Measurements from ENCODE around the gene SLC22A1.
"Not testable (repeated sequence)": the region's sequence is repeated elsewhere in the genome, so short reads cannot be mapped to it uniquely, and the experiment has no call there.

Gene SLC22A1

DNA sequence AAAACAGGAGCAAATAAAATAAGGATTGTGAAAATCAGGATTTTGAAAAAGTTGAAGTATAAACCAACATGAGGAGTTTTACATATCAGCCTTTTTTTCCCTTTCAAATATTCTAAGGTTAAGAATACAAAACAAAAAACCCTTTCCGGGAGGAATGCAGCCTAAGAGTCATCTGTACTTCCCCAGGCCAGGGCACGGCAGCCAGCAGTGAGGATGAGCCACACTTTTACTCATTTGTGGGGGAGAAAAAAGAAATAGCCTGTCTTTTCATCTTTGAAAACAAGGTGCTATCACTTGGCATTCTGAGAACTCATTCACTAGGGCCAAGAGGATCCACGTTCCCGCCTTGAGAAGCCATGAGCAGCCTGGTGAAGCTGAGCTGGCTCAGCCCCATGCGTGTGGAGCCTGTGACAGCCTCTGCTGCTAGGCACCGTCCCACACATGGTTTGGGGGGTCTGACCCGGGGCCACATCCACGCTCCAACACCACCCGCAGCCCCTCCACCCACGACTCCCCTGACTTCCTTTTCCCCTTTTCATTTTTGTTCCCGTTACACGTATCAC, 11.2 kb downstream of the SLC22A1 start:
- TF ChIP-seq, protein P1, sequence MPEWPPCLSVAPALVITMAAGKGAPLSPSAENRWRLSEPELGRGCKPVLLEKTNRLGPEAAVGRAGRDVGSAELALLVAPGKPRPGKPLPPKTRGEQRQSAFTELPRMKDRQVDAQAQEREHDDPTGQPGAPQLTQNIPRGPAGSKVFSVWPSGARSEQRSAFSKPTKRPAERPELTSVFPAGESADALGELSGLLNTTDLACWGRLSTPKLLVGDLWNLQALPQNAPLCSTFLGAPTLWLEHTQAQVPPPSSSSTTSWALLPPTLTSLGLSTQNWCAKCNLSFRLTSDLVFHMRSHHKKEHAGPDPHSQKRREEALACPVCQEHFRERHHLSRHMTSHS (tag by site-specific recombination; IDR thresholded peaks at IDR 0.05): no peak
- TF ChIP-seq ZNF529 (tag by site-specific recombination; IDR thresholded peaks at IDR 0.05; ENCODE audit: insufficient replicate concordance): no peak
- no peak for TF ChIP-seq ZBTB1 (tag by site-specific recombination; IDR thresholded peaks at IDR 0.05)
- no peak for TF ChIP-seq ZNF2 (tag by site-specific recombination; IDR thresholded peaks at IDR 0.05)
- no peak for TF ChIP-seq ZNF112 (tag by site-specific recombination; IDR thresholded peaks at IDR 0.05)
- H3K27ac ChIP-seq (ENCODE audit: extremely low read depth, low read depth, low read length): no peak overlapping the region
- H3K9me3 ChIP-seq (ENCODE audit: control insufficient read depth, insufficient read depth, low read depth, low read length): no peaks in the 10 kb centered on the region
- ChIA-PET CTCF (no interaction called here), POLR2A (no interaction called here)
- H3K36me3 ChIP-seq (ENCODE audit: control insufficient read depth in 2 of 2, insufficient read depth in 1 of 2, low read length in 2 of 2): no peaks in the 10 kb centered on the region
- H3K4me3 ChIP-seq (ENCODE audit: low read depth, low read length): no peak overlapping the region
- H3K4me1 ChIP-seq (ENCODE audit: control insufficient read depth, insufficient read depth, low read length): no peaks in the 10 kb centered on the region

DNA sequence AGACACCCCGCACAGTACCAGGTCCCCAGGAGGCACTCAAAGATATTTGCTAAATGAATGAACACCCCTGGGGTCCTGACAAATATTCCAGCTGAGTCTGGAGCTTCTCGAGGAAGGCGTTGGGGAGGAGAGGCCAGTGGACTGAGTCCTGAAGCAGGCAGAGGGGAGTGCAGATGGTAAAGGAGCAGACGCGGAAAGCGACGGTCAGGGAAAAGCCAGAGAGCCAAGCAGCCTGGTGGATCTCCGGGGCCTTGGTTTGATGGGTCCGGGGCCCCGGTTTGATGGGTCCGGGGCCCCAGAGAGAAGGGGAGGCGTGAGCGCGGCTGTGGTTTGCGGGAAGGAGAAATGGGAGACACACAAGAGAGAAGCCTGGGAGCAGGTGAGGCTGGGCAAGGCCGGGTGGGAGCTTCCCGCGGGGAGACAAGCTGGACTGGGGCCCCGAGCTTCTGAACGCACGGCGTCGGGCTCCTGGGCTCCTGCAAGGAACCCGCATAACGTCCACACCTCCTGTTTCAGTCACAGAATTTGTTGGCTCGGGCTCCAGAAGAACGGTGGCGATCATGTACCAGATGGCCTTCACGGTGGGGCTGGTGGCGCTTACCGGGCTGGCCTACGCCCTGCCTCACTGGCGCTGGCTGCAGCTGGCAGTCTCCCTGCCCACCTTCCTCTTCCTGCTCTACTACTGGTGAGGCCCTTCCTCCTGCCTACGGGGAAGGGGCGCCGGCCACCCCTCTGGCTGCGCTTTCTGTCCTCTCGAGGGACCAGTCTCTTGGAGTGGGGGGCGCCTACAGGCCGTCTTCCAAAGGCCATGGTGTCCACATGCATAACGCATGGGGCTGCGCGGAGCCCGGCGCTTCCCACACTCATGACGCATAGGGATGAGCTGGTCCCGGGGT, 12.1 kb downstream of the SLC22A1 start:
- Histone ChIP-seq H3K36me3 (ENCODE audit: control insufficient read depth in 2 of 2, insufficient read depth in 1 of 2, low read length in 2 of 2) (no peaks in the 10 kb centered on the region), H3K4me1 (ENCODE audit: control insufficient read depth, insufficient read depth, low read length) (no peaks in the 10 kb centered on the region), H3K27ac (ENCODE audit: extremely low read depth, low read depth, low read length) (no peak overlapping the region), H3K9me3 (ENCODE audit: control insufficient read depth, insufficient read depth, low read depth, low read length) (no peaks in the 10 kb centered on the region), H3K4me3 (ENCODE audit: low read depth, low read length) (no peak overlapping the region)
- TF ChIP-seq ZNF596 (tag by site-specific recombination; IDR thresholded peaks at IDR 0.05): no peak
- no peak for TF ChIP-seq ZNF654 (tag by site-specific recombination; IDR thresholded peaks at IDR 0.05; ENCODE audit: low read depth)
- no peak for TF ChIP-seq ZNF350 (tag by site-specific recombination; IDR thresholded peaks at IDR 0.05)
- TF ChIP-seq TCF7L2 (IDR thresholded peaks at IDR 0.05; ENCODE audit: borderline replicate concordance, low read depth, low read length): no peak
- TF ChIP-seq ZNF114 (tag by site-specific recombination; IDR thresholded peaks at IDR 0.05): no peak
- no peak for TF ChIP-seq ZBTB21 (tag by site-specific recombination; IDR thresholded peaks at IDR 0.05)
- TF ChIP-seq KLF8 (tag by site-specific recombination; IDR thresholded peaks at IDR 0.05): no peak
- no peak for TF ChIP-seq ZNF621 (tag by site-specific recombination; IDR thresholded peaks at IDR 0.05)
- TF ChIP-seq ZNF184 (tag by site-specific recombination; IDR thresholded peaks at IDR 0.05): no peak
- no peak for TF ChIP-seq ZNF324 (tag by site-specific recombination; IDR thresholded peaks at IDR 0.05)
- TF ChIP-seq, protein P2, sequence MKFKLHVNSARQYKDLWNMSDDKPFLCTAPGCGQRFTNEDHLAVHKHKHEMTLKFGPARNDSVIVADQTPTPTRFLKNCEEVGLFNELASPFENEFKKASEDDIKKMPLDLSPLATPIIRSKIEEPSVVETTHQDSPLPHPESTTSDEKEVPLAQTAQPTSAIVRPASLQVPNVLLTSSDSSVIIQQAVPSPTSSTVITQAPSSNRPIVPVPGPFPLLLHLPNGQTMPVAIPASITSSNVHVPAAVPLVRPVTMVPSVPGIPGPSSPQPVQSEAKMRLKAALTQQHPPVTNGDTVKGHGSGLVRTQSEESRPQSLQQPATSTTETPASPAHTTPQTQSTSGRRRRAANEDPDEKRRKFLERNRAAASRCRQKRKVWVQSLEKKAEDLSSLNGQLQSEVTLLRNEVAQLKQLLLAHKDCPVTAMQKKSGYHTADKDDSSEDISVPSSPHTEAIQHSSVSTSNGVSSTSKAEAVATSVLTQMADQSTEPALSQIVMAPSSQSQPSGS (tag by site-specific recombination; IDR thresholded peaks at IDR 0.05; ENCODE audit: low read depth): no peak
- TF ChIP-seq, protein P3, sequence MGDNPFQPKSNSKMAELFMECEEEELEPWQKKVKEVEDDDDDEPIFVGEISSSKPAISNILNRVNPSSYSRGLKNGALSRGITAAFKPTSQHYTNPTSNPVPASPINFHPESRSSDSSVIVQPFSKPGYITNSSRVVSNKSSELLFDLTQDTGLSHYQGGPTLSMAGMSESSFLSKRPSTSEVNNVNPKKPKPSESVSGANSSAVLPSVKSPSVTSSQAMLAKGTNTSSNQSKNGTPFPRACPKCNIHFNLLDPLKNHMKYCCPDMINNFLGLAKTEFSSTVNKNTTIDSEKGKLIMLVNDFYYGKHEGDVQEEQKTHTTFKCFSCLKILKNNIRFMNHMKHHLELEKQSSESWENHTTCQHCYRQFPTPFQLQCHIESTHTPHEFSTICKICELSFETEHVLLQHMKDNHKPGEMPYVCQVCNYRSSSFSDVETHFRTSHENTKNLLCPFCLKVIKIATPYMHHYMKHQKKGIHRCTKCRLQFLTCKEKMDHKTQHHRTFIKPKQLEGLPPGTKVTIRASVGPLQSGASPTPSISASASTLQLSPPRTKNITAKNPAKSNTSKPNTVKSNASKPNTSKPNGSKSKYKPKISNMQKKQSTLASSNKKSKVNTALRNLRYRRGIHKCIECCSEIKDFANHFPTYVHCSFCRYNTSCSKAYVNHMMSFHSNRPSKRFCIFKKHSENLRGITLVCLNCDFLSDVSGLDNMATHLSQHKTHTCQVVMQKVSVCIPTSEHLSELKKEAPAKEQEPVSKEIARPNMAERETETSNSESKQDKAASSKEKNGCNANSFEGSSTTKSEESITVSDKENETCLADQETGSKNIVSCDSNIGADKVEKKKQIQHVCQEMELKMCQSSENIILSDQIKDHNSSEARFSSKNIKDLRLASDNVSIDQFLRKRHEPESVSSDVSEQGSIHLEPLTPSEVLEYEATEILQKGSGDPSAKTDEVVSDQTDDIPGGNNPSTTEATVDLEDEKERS (tag by site-specific recombination; IDR thresholded peaks at IDR 0.05): no peak
- no peak for TF ChIP-seq ZNF132 (tag by site-specific recombination; IDR thresholded peaks at IDR 0.05; ENCODE audit: borderline replicate concordance)
- ChIA-PET POLR2A (no interaction called here), CTCF (interaction anchor here (0.5 to 1.0 kb wide), 3 partner anchors 208 to 386 kb away, joined by 3 to 4 read pairs (median 3); no protein-coding TSS in a partner anchor)

DNA sequence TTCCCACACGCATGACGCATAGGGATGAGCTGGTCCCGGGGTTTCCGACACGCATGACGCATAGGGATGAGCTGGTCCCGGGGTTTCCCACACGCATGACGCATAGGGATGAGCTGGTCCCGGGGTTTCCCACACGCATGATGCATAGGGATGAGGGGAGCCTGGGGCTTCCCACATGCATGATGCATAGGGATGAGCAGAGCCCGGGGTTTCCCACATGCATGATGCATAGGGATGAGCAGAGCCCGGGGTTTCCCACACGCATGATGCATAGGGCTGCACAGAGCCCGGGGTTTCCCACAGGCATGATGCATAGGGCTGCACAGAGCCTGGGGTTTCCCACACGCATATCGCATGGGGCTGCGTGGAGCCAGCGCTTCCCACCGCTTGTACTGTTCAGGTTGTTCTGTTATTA, 12.7 kb downstream of the SLC22A1 start:
- H3K27ac ChIP-seq (ENCODE audit: extremely low read depth, low read depth, low read length); H3K4me1 ChIP-seq (ENCODE audit: control insufficient read depth, insufficient read depth, low read length); H3K4me3 ChIP-seq (ENCODE audit: low read depth, low read length); H3K9me3 ChIP-seq (ENCODE audit: control insufficient read depth, insufficient read depth, low read depth, low read length); H3K36me3 ChIP-seq (ENCODE audit: control insufficient read depth in 2 of 2, insufficient read depth in 1 of 2, low read length in 2 of 2); POLR2A ChIA-PET: not testable (repeated sequence)
- CTCF ChIA-PET: interaction anchor here (1.0 kb wide), 2 partner anchors 162 to 385 kb away, joined by 3 read pairs; no protein-coding TSS in a partner anchor
